GM23248 (cell line): Measurements from ENCODE around the gene ATP13A3. TPM values are rescaled to one million over a fixed set of nuclear protein-coding genes. Genes with fewer than 3 reads are reported as not detected.
A peak's percentile ranks its signal among the peaks of the same experiment; 100 is the strongest.

Experiments used
- DNase-seq: peaks from one replicate; pipeline ENCODE4 v3.0.0-alpha.2; 2015
- H2AFZ ChIP-seq: fragments of 200-600 bp; sonication (generic); 2 replicates; pipeline ENCODE4 v1.6.1; 2016; ENCODE audit warnings: antibody characterized with exemption
- H3F3A ChIP-seq: fragments of 200-600 bp; sonication (generic); 2 replicates; pipeline ENCODE4 v1.6.1; 2016; ENCODE audit warnings: mild to moderate bottlenecking, antibody characterized with exemption, mixed run types; ENCODE audit not compliant: insufficient read depth
- H3K27ac ChIP-seq: fragments of 200-600 bp; sonication (generic); 2 replicates; pipeline ENCODE4 v1.5.1; 2016; ENCODE audit warnings: mild to moderate bottlenecking
- H3K27me3 ChIP-seq: fragments of 200-600 bp; sonication (generic); replicated peaks from 2 replicates; pipeline ENCODE4 v1.6.1; 2016; ENCODE audit warnings: mild to moderate bottlenecking; ENCODE audit not compliant: insufficient read depth
- H3K36me3 ChIP-seq: fragments of 200-600 bp; sonication (generic); 2 replicates; pipeline ENCODE4 v1.6.1; 2016; ENCODE audit warnings: low read depth, mild to moderate bottlenecking
- H3K4me1 ChIP-seq: fragments of 200-600 bp; sonication (generic); 2 replicates; pipeline ENCODE4 v1.6.1; 2016; ENCODE audit warnings: mild to moderate bottlenecking; ENCODE audit not compliant: insufficient read depth
- H3K4me2 ChIP-seq: fragments of 200-600 bp; sonication (generic); one replicate; pipeline ENCODE4 v1.6.1; 2016; ENCODE audit warnings: mild to moderate bottlenecking; ENCODE audit not compliant: unreplicated experiment
- H3K4me3 ChIP-seq: fragments of 200-600 bp; sonication (generic); 2 replicates; pipeline ENCODE4 v1.5.1; 2016; ENCODE audit warnings: mild to moderate bottlenecking
- H3K79me2 ChIP-seq: fragments of 200-600 bp; sonication (generic); 2 replicates; pipeline ENCODE4 v1.6.1; 2016; ENCODE audit warnings: mild to moderate bottlenecking; ENCODE audit not compliant: insufficient read depth
- H3K9ac ChIP-seq: fragments of 200-600 bp; sonication (generic); 2 replicates; pipeline ENCODE4 v1.6.1; 2016; ENCODE audit warnings: mild to moderate bottlenecking
- H3K9me2 ChIP-seq: fragments of 200-600 bp; sonication (generic); 2 replicates; pipeline ENCODE4 v1.6.1; 2016; ENCODE audit warnings: mixed run types, mild to moderate bottlenecking, moderate library complexity; ENCODE audit not compliant: insufficient read depth
- H3K9me3 ChIP-seq: fragments of 200-600 bp; sonication (generic); one replicate; pipeline ENCODE4 v1.6.1; 2017; ENCODE audit warnings: low read depth
- H4K20me1 ChIP-seq: fragments of 200-600 bp; sonication (generic); 2 replicates; pipeline ENCODE4 v1.6.0; 2016; ENCODE audit not compliant: insufficient read depth
- EZH2 ChIP-seq: fragments of 200-600 bp; sonication (generic); IDR thresholded peaks from 2 replicates; pipeline ENCODE4 v1.6.1; 2018; ENCODE audit warnings: antibody characterized with exemption, mild to moderate bottlenecking; ENCODE audit not compliant: insufficient read depth, poor library complexity, severe bottlenecking
- EZH2phosphoT487 ChIP-seq: fragments of 200-600 bp; sonication (generic); IDR thresholded peaks from 2 replicates; pipeline ENCODE4 v1.6.1; 2018; ENCODE audit warnings: antibody characterized with exemption, moderate library complexity, mild to moderate bottlenecking, low read depth; ENCODE audit not compliant: insufficient read depth
- WGBS, 2 experiments: methylation state at CpG; one replicate each; pipeline ENCODE4 v1.1.6; 2015 to 2017; ENCODE audit warnings: low lambda C conversion rate in 2 of 2, low coverage in 1 of 2; ENCODE audit errors: missing lambda C conversion rate in 2 of 2; 5-methylcytosine and 5-hydroxymethylcytosine counted together
- in situ Hi-C: fragments of 300-500 bp; cut with MboI; formaldehyde crosslinking; loops from 2 replicates; pipeline ENCODE4 v1.15.0; 2020
- polyA plus RNA-seq: library from polyadenylated mRNA; unstranded; fragments of >200 nt; fragmentation: Nextera tagmentation; extraction: Ambion mirVana; gene quantifications from 2 replicates; pipeline ENCODE4 v1.2.1, GENCODE V29; 2016
- total RNA-seq: library from RNA; depleted of rRNA; stranded (reverse); fragments of >200 nt; shearing (Covaris generic); gene quantifications from 2 replicates; pipeline ENCODE4 v1.2.3, GENCODE V29; 2014

ATP13A3 gene
- total and polyA plus RNA-seq, 2 experiments from 2014 or later, result 22.3 to 232 TPM

GRCh38 chr3:194399166-194399565 lies 87.6 kb downstream of the ATP13A3 start, which contains the start of gene GP5:
Gene GP5, minus strand, starts transcription at chr3:194399266. Its CDS starts 984 bp downstream, at chr3:194398282.
- Histone ChIP-seq H3K4me1 (no peaks in the 10 kb centered on the region), H3K27me3 (no peaks in the 10 kb centered on the region), H3F3A (peaks cover 25% of the 10 kb centered on the region), H3K79me2 (0 out of 2 replicates have a peak, but pooled peaks cover 6% of the 10 kb centered on the region), H3K9me3 (no peaks in the 10 kb centered on the region), H3K9ac (no peak within 1 kb of the TSS), H3K9me2 (no peaks in the 10 kb centered on the region), H3K27ac (no peak within 1 kb of the TSS), H2AFZ (no peak within 1 kb of the TSS), H4K20me1 (no peaks in the 10 kb centered on the region), H3K4me3 (no peak within 1 kb of the TSS), H3K4me2 (no peak within 1 kb of the TSS), H3K36me3 (peaks cover 16% of the 10 kb centered on the region)
- in situ Hi-C loops, result no loop called here
- TF ChIP-seq EZH2phosphoT487 (no peak), EZH2 (no peak)
- no peak for DNase-seq
- WGBS, 2 experiments, result 77 to 82% methylated on average over 2 of the region's 2 CpGs

DNA sequence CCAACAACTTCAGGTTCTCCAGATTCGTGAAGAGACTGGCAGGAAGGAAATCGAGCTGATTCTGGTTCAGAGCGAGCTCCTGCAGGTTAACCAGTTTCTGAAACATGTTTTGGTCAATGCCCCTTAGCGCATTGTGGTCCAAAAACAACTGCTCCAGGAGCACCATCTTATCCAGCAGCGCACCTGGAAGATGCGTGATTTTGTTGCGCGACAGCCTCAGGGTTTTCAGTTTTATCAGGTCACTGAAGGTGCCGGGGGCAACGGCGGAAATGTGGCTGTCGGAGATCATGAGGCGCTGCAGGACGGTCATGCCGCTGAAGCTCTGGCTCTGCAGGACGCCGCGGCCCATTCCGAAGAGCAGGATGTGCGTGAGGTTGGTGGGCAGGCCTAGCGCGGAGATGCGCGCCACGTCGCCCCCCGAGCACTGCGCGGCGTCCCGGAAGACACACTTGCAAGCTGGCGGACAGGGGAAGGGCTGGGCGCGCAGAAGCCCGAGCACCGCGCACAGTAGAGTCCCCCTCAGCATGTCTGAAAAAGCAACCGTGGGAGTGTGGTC lies 89.0 kb downstream of the ATP13A3 start:
- Histone ChIP-seq H3K9me3 (no peaks in the 10 kb centered on the region), H3K4me1 (no peaks in the 10 kb centered on the region), H3K4me3 (no peak overlapping the region), H3K79me2 (no peaks in the 10 kb centered on the region), H3K27me3 (no peaks in the 10 kb centered on the region), H3F3A (peaks cover 18% of the 10 kb centered on the region), H3K4me2 (no peak overlapping the region), H3K9ac (no peak overlapping the region), H3K9me2 (no peaks in the 10 kb centered on the region), H2AFZ (no peak overlapping the region), H3K36me3 (peaks cover 4% of the 10 kb centered on the region; the same call in 1 of the 2 replicates), H3K27ac (no peak overlapping the region), H4K20me1 (no peaks in the 10 kb centered on the region)
- no peak for TF ChIP-seq EZH2
- TF ChIP-seq EZH2phosphoT487, result no peak
- 82 to 88% methylated on average over 32 to 38 of the region's 38 CpGs for whole genome bisulfite sequencing, 2 experiments
- in situ Hi-C loops, result no loop called here
- DNase-seq, result no peak

DNA sequence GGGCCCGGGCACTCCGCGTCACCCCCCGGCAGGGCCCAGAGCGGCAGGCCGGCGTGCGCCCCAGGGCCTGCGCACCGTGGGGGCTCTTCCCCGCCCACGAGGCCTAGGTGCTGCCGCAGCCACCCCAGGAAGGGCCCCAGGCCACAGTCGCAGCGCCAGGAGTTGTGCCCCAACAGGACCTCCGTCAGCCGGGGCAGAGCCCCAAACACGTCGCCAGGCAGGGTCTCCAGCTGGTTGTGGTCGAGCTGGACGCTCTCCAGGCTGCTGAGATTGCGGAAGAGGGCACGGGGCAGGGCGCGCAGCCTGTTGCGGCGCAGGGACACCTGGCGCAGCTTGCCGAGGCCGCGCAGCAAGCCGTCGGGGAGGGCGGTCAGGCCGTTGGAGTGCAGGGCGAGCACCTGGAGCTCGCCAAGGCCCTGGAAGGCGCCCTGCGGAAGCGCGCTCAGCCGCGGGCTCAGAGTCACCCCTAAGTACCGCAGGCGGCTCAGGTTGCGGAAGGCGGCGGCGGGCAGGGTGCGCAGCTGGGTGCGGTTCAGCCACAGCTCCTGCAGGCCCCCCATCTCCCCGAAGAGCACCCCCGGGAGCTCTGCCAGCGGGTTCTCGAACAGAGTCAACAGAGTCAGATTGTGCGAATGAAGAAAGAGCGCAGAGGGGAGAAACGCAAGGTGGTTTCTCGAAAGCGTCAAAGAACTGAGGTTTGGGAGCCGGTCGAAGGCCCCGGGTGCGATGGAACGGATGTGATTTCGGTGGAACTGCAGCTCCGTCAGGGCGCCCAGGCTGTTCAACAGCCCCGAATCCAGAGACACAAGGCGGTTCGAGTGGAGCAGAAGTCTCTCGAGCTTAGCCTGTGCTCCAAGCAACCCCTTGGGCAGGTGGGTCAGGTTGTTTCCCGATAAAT lies 89.7 kb downstream of the ATP13A3 start:
- 71 to 74% methylated on average over 48 to 65 of the region's 73 CpGs for WGBS, 2 experiments

DNA sequence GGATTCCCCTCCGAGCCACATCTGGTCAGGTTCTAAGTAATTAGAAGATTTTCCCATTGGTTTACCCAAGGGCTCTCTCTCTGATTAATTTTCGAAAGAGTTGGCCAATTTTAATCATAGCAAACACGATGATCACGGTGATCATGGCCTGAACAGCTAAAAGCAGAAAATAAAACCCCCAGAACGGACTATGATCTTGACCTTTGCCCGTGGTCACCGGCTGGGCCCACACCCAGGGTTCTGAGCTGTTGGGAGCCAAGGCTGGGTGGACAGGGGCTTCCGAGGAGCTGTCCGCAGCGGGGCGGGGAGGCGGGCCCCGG lies 90.3 kb downstream of the ATP13A3 start:
- H3K9me2 ChIP-seq, result no peaks in the 10 kb centered on the region
- no peaks in the 10 kb centered on the region for H3K79me2 ChIP-seq
- H3K36me3 ChIP-seq, result no peaks in the 10 kb centered on the region
- H3K4me3 ChIP-seq, result peak overlapping the region; percentile 23; the same call in 1 of the 2 replicates
- no peaks in the 10 kb centered on the region for H4K20me1 ChIP-seq
- H3K9me3 ChIP-seq, result no peaks in the 10 kb centered on the region
- peak; percentile 34 for DNase-seq
- peaks cover 8% of the 10 kb centered on the region for H3F3A ChIP-seq
- in situ Hi-C loops, result no loop called here
- H3K9ac ChIP-seq, result 0 out of 2 replicates have a peak overlapping the region, but pooled peaks have one; percentile 3
- H3K4me1 ChIP-seq, result no peaks in the 10 kb centered on the region
- WGBS, 2 experiments, result 8 to 12% methylated on average over 10 to 13 of the region's 13 CpGs
- H3K27me3 ChIP-seq, result no peaks in the 10 kb centered on the region
- H2AFZ ChIP-seq, result peak overlapping the region; percentile 71
- peak overlapping the region; percentile 35 for H3K4me2 ChIP-seq
- no peak for TF ChIP-seq EZH2
- no peak for TF ChIP-seq EZH2phosphoT487
- H3K27ac ChIP-seq, result no peak overlapping the region

More for the DNA sequence above, 89.7 kb downstream of the ATP13A3 start:
- H3K9ac ChIP-seq, result no peak overlapping the region
- H3F3A ChIP-seq, result peaks cover 12% of the 10 kb centered on the region
- H3K4me1 ChIP-seq, result no peaks in the 10 kb centered on the region
- no peaks in the 10 kb centered on the region for H3K9me2 ChIP-seq
- DNase-seq, result no peak
- no peak for TF ChIP-seq EZH2phosphoT487
- H3K4me2 ChIP-seq, result no peak overlapping the region
- H4K20me1 ChIP-seq, result no peaks in the 10 kb centered on the region
- H3K27ac ChIP-seq, result no peak overlapping the region
- H2AFZ ChIP-seq, result peak overlapping the region; percentile 71; the same call in 1 of the 2 replicates
- H3K27me3 ChIP-seq, result no peaks in the 10 kb centered on the region
- H3K36me3 ChIP-seq, result no peaks in the 10 kb centered on the region
- H3K79me2 ChIP-seq, result no peaks in the 10 kb centered on the region
- no peaks in the 10 kb centered on the region for H3K9me3 ChIP-seq
- in situ Hi-C loops, result no loop called here
- H3K4me3 ChIP-seq, result no peak overlapping the region
